Measurements from ENCODE around the gene PTPN12.

PTPN12 gene

GRCh38 chr7:77665161-77665560 is 128.1 kb downstream of the PTPN12 start:
- DNase-seq, result no peak

- no peak for DNase-seq
These were observed 130.5 kb downstream of the PTPN12 start for GRCh38 chr7:77667459-77668086.

- DNase-seq, result no peak
These were observed 137.8 kb downstream of the PTPN12 start for GRCh38 chr7:77674878-77675277.

- DNase-seq, result peak; percentile 49
These were observed 142.5 kb downstream of the PTPN12 start for GRCh38 chr7:77679608-77680007.

GRCh38 chr7:77680266-77680665 is 143.2 kb downstream of the PTPN12 start:
- no peak for DNase-seq

GRCh38 chr7:77684030-77684429 is 146.9 kb downstream of the PTPN12 start:
- no peak for DNase-seq

GRCh38 chr7:77685233-77685632 is 148.1 kb downstream of the PTPN12 start:
- DNase-seq, result peak; percentile 94

GRCh38 chr7:77687100-77687746 is 150.1 kb downstream of the PTPN12 start:
- DNase-seq, result no peak

- DNase-seq, result peak; percentile 55
These were observed 150.7 kb downstream of the PTPN12 start for GRCh38 chr7:77687747-77688144.
